Activated CD4-positive, CD25-positive, alpha-beta regulatory T cell treated with anti-CD3 and anti-CD28 coated beads, Interleukin-2, amount 50 U/mL, for 24 hours (primary cell): ENCODE data around the gene ARID5B.
"Not testable (repeated sequence)": the region's sequence is repeated elsewhere in the genome, so short reads cannot be mapped to it uniquely, and the experiment has no call there.

Experiments
- ATAC-seq, 2 donors: fragments of 150-1000 bp; cut with Tn5 transposase; one replicate each; pipeline ENCODE4 v1.10.0; 2021; ENCODE audit warnings: mild to moderate bottlenecking in 1 of 2, moderate library complexity in 1 of 2

ARID5B gene

DNA sequence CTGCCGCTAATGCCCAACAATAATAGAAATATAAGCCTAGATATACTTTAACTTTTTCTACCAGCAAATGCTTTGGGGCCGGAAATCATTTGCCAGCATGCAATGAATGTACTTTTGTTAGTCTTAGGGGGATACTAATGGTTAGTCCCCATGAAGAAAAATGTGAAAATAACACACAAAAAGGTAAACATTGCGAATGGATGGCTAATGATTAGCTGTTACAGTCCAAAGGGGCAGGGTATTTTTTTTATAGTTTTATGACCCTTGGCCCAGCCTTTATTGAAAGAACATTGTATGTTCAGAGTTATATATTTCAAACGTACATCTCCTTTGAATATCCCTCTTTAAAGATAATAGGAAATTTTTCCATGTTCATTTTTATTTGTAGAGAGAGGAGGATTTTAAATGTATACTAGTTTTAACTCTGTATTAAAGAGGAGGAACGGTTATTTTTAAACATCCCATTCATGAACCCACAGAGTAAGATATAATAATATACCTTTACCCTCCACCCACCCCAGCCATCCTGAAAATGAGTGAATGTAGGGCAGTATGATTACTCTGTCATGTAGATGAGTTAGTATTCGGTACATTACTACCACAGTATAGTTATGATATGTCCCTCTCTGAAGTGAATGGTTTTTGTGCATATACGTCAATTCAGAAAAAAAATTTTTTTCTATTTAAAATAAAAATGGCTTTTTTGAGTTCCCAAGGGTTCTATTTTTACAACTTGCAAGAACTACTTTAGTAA lies 63.6 kb downstream of the ARID5B start:
- ATAC-seq, result peak; percentile 22 to 49

DNA sequence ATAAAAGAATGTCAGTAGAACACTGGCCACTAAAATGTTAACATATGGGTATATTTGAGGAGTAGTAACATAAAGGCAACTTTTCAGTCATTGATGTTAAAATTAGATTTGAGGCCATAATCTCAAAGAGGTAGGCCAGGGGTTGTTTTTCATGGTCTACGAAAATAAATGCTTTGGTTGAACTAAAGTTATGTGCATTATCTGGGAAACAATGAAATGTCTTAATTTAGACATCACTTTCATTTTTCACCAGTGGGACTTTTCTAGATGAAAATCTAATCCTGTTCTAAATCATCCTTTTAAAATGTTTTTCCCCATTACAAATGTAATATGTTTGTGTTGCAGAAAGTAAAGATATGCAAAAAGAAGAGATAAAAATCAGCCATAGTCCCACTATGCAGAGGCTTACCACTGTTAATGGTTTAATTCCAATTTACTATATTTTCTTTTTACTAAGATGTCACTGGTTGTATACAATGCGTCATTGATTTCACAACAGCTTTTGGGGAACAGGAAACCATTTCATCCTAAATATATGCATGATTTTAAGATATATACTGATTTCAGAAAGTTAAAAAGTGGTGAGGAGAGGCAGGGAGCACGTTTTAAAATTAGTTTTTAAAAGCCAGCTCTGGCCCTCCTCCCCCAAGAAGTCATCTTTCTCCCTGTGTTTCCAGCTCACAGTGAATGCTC lies 64.3 kb downstream of the ARID5B start:
- peak in 1 of 2 donors; percentile 24 for ATAC-seq

DNA sequence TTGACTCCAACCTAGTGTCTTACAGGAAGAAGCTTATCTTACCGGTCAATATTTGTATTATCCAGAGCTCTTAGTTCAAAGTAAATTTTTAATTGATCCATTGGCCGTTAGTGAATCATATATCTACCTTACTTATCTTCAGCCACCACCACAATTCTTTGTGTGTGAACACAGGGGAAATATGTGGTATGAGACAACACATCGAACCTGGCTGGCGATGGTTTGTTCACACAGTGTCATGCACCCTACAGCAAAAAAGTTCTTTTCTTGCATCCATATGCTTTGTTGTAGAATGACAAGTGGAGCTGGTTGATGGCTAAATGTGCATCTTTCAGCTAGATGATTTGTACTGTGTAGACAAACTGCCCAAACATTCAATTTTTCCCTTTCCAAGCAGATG lies 65.8 kb downstream of the ARID5B start:
- no peak for ATAC-seq

DNA sequence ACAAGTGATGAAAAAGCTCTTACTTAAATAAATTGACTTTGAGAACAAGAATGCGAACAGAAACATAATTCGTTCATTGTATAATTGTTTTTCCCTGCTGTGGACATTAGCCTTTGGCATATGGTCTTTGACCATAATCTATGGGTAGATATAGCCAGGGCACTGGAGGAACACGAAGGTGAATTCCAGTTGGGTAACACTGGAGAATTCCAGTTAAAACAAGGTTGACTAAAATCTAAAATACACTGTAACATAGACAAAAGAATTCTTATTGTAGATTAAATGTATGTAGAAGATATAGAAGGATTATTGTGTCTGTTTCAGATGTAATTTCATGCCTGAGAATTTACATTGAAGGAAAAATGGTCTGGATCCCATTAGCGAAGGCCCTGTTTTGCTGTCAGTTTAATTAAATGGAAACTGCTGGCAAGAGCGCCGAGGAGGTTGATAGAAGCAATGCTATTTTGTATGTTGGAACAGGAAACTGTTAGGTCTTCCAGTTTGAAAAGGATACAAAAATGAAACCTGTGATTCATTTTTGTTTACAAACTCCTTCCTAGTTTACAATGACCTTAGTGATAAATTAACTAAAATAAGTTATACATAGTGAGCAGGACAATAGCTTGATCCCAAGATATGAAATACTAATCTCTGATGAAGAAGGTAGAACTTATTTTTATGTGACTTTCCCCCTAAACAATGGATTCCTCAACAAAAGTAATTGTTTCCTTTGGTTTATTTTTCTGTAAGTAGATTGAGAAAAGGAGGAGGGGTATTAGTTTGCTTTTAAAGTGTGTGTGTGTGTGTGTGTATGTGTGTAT lies 68.9 kb downstream of the ARID5B start:
- ATAC-seq, result no peak

DNA sequence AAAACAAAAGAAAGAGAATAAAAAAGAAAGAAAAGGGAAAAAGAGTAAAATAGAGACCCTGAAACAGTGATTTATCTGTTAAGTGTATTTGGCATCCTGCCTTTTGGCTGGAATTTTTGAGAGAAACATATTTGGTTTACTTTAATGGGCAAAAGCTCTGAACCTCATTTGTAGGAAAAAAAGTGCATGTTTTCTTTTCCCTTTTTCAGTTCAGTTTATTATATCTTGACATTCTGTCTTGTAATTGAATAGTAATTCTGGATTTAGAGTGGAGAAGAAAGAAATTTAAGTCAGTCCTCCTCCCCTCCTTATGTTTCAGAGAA lies 69.5 kb downstream of the ARID5B start:
- ATAC-seq, result no peak

DNA sequence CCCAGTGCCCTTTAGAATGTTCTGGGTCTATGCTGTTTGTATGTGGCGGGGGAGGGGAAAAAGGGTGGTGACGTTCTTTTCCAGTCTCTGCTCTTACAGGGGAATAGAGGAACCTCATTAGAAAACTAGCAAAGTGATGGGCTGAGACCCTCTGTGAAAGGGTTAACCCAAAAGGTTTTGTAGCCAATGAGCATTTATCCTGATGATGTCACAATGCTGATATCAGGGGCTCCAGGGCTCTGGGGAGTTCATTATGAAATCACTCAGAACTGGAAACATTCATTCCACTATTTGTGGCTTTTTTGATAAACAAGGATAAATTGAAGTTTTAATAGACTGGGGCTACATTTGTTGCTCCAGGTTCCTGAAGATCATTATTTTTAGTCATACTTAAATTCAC lies 71.7 kb downstream of the ARID5B start:
- ATAC-seq, result no peak

DNA sequence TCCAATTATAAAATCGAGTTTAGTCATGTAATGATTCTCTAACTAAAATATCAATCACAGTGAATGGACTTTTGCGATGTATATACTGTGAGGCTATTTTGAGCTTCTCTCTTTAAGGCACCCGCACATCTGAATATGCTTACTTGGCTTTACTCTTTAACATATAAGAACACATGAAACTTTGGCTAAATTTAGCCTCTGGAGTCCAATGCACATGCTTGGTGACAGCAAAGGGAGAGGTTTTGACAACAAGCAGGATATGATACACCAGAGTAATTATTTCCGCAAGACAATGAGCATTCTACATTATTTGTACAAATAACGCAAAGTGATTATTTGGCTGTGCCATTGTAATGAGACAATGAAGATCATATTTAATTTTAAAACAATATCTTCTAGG lies 72.4 kb downstream of the ARID5B start:
- no peak for ATAC-seq

DNA sequence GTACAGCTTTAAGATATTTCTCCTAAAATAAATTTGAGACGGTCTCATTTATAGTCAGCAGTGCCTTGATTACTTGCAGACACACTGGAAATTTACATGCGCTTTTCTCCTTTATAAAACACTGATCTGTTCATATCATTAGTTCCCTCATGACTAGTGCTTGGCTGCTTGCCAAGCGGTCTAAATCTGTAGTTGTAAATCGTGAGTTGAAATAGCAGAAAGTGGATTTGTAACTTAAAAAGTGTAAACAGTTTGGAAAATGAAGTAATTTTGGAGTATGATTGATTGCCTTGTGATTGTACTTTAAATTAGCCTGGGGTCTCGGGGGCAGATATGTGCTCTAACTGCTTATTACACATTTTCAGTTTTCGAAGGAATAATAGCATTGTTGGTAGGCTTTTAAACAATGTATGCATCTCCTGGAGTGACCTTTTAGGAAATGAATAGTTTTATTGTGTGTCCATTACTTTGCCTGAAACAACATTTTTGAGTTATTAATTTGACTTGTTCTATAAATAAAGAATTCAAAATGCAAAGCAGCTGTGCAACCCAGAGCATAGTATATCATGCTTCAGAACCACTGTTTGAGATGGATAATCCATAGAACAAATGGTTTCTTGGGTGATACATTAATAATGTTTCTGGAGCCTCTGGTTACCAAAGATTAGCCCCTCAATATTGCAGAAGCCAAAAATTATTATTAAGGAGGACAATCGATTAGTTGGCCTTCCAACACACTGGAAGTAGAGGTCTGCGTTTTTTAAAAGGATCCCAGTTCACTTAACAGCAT lies 73.3 kb downstream of the ARID5B start:
- no peak for ATAC-seq

DNA sequence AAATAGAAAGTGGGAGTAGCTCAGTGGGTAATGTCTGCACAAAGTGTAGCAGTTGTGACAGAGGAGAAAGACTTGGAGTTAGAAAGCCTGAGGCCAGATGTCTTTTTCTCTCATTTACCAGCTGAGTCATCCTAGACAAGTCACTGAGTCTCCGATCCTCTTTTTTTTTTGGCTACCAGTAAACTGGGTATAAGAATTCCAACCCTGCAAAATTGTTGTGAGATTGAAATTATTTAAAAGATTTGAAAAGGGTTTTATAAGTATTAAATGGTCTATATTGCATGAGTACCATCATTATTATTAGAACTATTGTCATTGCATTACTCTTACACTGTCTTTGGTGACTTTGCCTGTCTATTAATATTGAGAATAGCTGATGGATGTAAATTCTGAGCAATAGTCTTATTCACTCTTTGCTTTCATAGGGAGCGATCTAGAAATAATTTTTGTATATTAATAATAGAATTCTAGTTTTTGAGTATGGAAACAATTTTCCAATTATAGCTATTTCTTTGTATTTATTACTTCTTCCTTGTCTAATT lies 74.0 kb downstream of the ARID5B start:
- ATAC-seq, result peak; percentile 46 to 53

DNA sequence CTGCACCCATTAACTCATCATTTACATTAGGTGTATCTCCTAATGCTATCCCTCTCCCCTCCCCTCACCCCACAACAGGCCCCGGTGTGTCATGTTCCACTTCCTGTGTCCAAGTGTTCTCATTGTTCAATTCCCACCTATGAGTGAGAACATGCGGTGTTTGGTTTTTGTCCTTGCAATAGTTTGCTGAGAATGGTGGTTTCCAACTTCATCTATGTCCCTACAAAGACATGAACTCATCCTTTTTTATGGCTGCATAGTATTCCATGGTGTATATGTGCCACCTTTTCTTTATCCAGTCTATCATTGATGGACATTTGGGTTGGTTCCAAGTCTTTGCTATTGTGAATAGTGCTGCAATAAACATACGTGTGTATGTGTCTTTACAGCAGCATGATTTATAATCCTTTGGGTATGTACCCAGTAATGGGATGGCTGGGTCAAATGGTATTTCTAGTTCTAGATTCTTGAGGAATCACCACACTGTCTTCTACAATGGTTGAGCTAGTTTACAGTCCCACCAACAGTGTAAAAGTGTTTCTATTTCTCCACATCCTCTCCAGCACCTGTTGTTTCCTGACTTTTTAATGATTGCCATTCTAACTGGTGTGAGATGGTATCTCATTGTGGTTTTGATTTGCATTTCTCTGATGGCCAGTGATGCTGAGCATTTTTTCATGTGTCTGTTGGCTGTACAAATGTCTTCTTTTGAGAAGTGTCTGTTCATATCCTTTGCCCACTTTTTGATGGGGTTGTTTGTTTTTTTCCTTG lies 75.6 kb downstream of the ARID5B start:
- not testable (repeated sequence) for ATAC-seq

DNA sequence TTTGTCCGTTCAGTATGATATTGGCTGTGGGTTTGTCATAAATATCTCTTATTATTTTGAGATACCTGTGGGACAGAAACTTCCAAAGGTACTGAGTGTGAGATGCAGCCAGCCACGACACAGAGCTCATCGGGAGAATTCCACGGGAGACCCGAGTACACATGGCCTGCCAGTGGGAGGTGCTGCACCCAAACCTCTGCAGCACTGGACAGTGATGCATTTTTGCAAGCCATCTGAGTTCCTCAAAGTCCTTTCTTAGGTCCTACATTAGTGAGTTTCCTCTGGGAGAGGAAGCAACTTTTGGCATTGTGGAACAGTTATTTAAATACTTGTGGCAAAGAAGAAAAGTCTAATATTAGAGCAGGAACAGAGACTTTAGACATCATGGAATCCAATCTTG lies 77.5 kb downstream of the ARID5B start:
- no peak for ATAC-seq

DNA sequence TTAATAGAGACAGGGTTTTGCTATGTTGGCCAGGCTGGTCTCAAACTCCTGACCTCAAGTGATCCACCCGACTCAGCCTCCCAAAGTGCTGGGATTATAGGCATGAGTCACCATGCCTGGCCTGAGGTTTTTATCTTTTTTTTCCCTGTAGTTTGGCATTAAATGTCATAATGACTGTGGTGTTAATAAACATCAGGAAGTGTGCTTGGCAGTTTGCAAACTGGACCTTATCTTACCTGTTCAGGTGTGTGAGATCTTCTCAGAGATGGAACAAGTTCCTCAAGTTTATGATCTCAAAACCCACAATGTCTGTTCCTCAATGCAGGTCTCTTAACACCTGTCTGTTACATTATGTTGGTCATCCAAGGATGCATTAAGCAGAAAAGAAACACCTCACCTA lies 80.0 kb downstream of the ARID5B start:
- ATAC-seq, result no peak

DNA sequence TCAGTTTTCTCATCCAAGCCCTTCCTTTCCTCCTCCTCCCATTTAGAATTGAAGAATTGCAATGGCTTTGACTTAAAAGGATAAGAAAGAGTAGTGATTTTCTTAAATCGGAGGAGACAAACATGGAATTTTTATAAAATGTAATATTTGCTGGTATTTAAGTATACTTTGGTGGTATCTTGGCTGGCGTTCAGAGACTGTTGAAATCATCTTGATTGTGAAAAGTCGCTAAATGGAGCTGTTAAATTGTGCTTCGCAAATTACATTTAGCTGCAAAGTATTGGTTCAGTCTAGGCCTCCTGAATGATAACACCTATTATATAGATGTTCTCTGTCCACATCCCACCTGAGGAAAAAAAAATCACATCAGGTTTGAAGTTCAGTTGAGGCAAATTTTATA lies 81.8 kb downstream of the ARID5B start:
- ATAC-seq, result no peak

DNA sequence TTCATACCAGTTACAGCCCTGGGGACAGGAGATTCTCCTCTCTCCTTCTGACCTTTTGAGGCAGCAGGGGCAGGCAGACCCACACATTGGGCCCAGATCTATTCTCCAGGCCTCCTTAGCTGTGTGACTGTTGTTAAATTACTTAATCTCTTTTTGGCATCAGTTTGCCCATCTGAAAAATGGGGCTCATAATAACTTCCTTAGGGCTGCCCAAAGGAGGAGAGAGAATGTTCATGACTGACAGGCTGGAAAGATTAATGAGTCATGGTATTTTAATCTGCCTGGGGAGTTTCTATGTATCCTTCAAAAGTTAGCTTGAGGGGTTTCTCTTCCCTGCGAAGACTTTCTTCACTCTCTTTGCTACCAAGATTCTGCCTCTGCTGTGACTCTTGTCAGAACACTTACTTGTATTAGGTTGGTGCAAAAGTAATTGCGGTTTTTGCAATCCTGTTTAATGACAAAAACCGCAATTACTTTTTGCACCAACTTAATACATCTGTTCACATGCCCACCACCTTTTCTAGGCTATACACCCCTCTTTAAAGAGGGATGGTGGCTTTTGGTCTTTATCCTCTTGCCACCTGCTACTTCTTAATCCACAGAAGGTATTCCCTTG lies 83.4 kb downstream of the ARID5B start:
- no peak for ATAC-seq

DNA sequence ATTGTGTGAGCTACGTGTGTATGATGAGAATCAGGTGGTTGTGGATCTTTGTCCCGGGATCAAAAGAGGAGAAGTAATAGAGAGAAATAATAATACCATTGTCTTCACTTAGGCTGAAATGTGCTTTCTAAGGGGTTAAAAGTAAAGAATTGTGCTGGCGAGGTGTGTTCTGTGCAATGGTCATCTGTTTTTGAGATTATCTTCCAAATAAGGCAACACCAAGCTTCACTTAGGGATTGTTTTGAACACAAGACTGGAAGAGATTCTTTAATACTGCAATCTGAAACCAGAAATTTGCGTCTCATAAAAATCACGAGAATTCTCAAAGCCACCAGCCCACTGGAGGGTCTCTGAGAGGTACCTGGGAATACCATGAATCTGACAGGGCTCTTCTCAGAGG lies 84.2 kb downstream of the ARID5B start:
- ATAC-seq, result no peak

DNA sequence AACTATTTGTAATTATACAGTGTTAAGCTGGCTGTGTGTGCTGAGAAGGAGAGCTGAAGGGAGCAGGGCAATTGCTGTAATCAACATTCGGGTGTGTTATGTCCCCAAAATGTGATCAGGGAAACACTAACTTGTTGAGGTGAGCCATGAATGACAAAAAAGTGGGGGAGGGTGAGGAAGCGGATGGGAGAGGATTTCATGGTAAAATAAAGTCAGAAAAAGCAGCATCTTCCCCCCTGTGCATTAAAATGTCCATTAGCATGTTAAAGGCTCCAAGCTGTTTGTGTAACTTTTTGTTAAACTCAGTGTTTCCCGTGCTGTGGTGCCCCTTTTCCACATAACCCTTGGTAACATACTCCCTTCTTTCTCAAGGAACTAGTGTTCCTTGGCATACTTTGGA lies 84.9 kb downstream of the ARID5B start:
- no peak for ATAC-seq

DNA sequence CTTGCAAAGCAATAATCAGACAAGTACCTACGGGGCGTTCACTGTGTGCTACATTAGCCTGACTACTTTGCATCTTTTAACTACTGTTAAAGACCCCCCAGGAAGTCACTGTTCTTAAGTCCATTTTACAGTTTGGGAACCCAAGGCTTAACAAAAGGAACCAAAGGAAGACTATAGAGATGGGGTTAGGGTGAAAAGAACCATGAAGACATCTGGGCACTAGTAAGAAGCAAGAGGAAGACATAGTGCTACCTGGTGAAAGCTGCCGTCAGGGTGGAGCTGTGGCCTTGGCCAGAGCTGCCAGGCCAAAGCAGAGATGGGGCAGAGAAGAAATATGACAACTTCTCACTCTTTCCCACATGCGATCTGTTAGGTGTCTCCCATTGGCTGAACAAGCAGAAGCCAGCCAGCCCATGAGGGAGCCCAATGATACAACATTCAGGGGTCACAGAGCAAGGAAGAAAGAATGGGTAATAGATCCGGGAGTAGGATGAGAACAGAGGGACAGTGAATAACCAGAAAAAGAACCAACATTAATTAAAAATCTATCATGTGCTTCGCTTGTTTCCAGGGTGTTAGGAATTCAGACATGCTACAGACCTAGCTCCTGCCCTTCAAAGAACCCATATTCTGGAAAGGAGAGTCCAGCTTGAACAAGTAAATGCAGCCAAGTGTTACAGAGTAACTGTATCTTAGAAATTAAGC lies 85.4 kb downstream of the ARID5B start:
- no peak for ATAC-seq

DNA sequence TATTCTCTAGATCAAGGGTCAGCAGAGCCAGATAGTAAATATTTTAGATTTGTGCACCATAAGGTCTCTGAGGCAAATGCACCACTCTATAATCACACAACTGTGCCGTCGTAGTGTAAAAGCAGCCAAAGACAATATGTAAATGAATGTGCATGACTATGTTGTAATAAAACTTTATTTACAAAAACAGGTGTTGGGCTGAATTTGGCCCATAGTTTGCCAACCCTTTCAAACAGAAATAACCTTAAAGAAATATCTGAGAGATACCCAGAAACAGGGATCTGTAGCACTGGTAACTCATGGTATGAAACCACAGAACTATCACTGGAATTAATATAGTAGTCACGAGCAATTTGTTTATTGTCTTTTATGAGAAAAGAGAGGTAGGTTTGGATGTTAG lies 86.0 kb downstream of the ARID5B start:
- peak; percentile 31 to 33 for ATAC-seq

DNA sequence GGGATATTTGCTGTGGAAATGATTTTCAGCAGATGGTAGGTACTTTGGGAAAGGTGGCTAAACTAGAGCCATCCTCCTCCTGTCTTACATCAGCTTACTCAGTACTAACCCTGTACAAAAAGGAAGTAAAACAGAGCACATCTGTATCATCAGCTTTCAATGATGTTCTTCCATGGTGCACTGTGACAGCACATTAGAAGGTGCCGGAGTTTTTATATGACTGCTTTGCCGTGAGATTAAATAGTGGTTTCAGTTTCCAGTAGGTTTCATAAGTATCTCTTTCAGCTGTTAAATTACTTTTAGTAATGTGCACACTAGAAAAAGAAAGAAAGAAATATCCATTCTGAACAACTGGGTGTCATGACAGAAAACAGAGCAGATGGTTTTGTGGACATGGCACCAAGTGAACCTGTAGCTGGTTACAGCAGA lies 86.5 kb downstream of the ARID5B start:
- ATAC-seq, result peak; percentile 93 to 94

DNA sequence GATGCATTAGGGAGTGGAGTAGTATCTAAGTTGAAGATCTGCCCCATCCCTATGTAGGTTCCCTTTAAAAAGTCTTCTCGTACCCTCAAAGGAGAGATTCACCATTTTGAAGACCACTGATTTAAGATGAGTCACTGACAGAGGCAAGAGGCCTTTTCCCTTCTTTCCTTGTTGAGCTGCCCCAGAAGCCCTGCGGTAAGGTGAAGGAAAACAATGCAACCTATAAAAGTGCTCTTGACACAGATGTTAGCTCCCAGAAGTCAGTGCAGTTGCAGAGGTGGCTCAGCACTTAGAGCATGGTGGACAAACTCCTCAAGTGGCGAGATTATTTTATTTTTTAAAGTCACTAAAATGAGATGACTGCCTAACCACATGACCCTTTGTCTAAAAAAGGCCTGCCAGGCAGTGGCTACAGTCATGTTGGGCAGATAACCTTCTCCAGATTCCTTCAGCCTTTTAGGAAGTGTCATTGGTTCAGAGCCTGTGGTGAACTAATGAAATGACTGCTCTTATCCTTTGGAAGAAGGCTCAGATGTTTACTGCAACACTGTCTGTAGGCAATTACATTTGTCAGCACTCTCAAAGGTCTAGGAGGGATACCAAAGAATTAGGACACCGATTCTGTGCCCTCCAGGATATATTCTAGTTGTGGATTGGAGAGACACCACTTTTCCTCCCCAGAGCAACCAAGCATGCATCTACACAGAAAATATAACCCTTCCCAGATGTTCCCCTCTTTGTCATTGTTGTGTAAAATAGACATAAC lies 88.7 kb downstream of the ARID5B start:
- ATAC-seq, result no peak
